ENCODE measurements around the gene PSMG2. TPM values are rescaled to one million over a fixed set of nuclear protein-coding genes. Genes with fewer than 3 reads are reported as not detected.
A peak's percentile ranks its signal among the peaks of the same experiment; 100 is the strongest.

PSMG2 gene
- total RNA-seq, 3 donors from 2014 or later, result 78.7 to 102 (median 83.4) TPM

DNA sequence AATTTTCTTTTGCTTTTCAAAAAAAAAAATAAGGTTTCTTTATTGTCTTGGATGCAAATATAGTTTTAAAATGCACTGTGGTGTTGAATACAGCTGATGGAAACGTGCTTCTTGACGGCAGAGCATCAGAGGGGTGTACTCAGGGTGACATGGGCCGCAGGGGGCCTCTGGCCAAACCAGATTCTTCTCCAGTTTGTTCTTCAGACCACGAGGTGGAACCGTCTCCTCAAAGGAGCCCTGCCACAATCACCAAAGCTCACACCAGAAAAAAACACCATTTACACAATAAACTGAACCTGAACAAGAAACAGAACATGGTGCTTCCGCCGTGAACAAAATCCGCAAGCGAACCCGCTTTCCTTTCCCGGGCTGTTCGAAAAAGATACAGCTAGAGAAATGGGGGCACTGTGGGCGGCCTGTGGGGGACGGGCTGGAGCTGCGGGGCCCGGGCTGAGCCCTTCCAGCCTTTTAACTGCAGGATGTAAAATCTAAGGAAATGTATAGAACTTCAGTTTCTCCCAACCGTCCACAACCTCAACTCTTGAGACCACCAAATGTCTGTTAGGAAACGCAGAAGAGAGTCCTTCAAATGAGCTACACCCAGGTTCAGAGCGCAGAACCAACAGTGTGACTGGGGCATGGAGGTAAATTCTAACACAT, 34.5 kb downstream of the PSMG2 start:
- no peaks in the 10 kb centered on the region for H3K9me3 ChIP-seq

DNA sequence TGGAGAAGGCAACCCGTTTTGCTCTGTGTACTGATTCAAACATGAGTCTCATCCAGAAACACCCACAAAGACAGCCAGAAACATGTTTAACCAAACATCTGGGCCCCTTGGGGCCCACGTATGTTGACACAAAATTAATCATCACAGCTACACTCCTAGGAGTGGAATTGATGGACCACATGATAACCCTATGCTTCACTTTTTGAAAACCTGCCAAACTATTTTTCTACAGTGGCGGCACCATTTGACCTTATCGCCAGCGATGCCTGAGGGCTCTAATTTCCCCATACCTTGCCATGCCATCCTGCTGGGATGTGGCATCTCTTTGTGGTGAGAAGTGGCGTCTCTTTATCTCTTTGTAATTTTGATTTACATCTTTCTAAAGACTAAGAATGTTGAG, 38.5 kb downstream of the PSMG2 start:
- Histone ChIP-seq H3K4me1 (no peaks in the 10 kb centered on the region), H3K27me3 (no peaks in the 10 kb centered on the region), H3K36me3 (no peaks in the 10 kb centered on the region), H3K4me3 (no peak overlapping the region), H3K27ac (no peak overlapping the region), H3K9me3 (no peaks in the 10 kb centered on the region)
- TF ChIP-seq POLR2A (IDR thresholded peaks at IDR 0.05) (no peak), POLR2AphosphoS5 (IDR thresholded peaks at IDR 0.05) (no peak)
- TF ChIP-seq, protein P1, sequence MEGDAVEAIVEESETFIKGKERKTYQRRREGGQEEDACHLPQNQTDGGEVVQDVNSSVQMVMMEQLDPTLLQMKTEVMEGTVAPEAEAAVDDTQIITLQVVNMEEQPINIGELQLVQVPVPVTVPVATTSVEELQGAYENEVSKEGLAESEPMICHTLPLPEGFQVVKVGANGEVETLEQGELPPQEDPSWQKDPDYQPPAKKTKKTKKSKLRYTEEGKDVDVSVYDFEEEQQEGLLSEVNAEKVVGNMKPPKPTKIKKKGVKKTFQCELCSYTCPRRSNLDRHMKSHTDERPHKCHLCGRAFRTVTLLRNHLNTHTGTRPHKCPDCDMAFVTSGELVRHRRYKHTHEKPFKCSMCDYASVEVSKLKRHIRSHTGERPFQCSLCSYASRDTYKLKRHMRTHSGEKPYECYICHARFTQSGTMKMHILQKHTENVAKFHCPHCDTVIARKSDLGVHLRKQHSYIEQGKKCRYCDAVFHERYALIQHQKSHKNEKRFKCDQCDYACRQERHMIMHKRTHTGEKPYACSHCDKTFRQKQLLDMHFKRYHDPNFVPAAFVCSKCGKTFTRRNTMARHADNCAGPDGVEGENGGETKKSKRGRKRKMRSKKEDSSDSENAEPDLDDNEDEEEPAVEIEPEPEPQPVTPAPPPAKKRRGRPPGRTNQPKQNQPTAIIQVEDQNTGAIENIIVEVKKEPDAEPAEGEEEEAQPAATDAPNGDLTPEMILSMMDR (IDR thresholded peaks at IDR 0.05), result no peak
- DNase-seq (ENCODE audit: low spot score in 2 of 2), result no peak
- intact Hi-C loops (cut with DNase I; ENCODE audit: low total_unique reads), result no loop called here

More for the DNA sequence above, 34.5 kb downstream of the PSMG2 start:
- no peak for DNase-seq (ENCODE audit: low spot score in 2 of 2)
- TF ChIP-seq POLR2AphosphoS5 (IDR thresholded peaks at IDR 0.05) (no peak), POLR2A (IDR thresholded peaks at IDR 0.05) (no peak)
- TF ChIP-seq, protein P1 (IDR thresholded peaks at IDR 0.05), result no peak
- H3K4me3 ChIP-seq, result no peak overlapping the region
- no peak overlapping the region for H3K27ac ChIP-seq
- H3K4me1 ChIP-seq, result no peaks in the 10 kb centered on the region
- no peaks in the 10 kb centered on the region for H3K27me3 ChIP-seq
- intact Hi-C loops (cut with DNase I; ENCODE audit: low total_unique reads), result no loop called here
- H3K36me3 ChIP-seq, result no peaks in the 10 kb centered on the region

DNA sequence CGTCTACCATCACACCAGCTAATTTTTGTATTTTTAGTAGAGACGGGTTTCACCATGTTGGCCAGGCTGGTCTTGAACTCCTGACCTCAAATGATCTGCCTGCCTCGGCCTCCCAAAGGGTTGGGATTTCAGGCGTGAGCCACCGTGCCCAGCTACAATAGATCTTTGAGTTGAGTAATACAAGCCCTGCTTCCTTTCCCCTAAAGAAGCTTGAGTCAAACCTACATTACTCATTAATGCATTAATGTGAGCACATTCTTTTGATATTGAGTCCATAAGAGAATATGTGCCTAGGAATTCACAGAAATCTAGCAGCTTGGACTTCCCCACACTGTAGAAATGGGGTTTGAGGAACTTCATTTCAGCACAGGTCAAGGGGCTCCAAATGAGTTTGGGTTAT, 39.6 kb downstream of the PSMG2 start:
- no peaks in the 10 kb centered on the region for H3K36me3 ChIP-seq
- no peaks in the 10 kb centered on the region for H3K27me3 ChIP-seq
- TF ChIP-seq POLR2AphosphoS5 (IDR thresholded peaks at IDR 0.05), result no peak
- TF ChIP-seq, protein P1 (IDR thresholded peaks at IDR 0.05), result no peak
- no peak for TF ChIP-seq POLR2A (IDR thresholded peaks at IDR 0.05)
- intact Hi-C loops (cut with DNase I; ENCODE audit: low total_unique reads), result no loop called here
- H3K9me3 ChIP-seq, result no peaks in the 10 kb centered on the region
- no peak overlapping the region for H3K4me3 ChIP-seq
- H3K4me1 ChIP-seq, result no peaks in the 10 kb centered on the region
- H3K27ac ChIP-seq, result no peak overlapping the region
- no peak for DNase-seq (ENCODE audit: low spot score in 2 of 2)

DNA sequence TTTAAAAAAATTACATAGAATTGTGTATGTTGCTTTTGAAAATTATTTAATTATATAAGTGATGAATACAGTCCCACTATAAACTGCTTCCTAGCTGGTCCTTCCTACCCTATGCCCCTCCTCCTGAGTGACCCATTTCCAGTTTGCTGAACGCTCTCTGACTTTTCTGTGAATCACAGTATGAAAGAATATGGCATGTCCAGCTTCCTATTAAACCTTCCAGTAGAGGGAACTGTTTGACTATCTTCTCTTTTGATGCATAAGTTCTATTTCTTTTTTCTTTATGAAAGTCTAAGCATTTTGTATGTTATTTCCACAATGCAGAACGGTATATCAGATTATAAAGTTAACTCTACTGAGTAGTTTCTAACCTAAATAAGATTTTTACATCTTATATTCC, 41.3 kb downstream of the PSMG2 start:
- DNase-seq (ENCODE audit: low spot score in 2 of 2), result no peak
- Histone ChIP-seq H3K4me1 (no peaks in the 10 kb centered on the region), H3K9me3 (no peaks in the 10 kb centered on the region), H3K4me3 (no peak overlapping the region), H3K27ac (no peak overlapping the region), H3K36me3 (no peaks in the 10 kb centered on the region), H3K27me3 (no peaks in the 10 kb centered on the region)
- intact Hi-C loops (cut with DNase I; ENCODE audit: low total_unique reads), result no loop called here
- TF ChIP-seq POLR2A (IDR thresholded peaks at IDR 0.05) (no peak), POLR2AphosphoS5 (IDR thresholded peaks at IDR 0.05) (no peak)
- TF ChIP-seq, protein P1 (IDR thresholded peaks at IDR 0.05), result peak in 2 of 3 donors; percentile 43

DNA sequence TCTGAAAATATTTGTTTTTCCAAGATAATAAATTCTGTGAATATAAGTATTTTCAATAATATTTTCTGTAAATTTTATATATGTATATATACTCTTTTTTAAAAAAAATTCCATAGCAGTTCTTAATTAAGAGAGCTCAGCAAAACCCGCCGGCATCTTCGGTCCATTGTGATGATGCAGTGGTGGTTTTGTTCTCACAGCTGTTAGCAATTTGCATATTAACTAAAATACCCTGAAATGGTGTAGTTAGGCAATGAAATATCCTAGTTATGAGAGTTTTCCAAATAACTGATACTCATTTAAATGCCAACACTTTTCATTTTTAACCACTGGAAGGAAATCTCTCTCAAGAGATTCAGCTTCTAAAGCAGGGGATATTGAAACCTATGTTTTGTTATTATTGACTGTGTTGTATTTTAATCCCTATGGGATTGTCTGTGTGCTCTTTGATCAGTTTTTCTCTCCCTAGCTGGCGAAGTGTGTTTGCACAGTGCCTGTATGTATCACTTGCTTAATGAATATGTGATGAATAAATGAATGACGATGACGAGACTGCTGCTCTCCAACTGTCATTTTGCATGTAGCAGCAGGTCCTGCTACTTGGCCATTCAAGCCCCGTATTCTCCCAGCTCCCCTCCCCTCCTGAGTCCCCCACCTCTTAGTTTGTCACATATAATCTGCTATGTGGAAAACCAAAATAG, 42.4 kb downstream of the PSMG2 start:
- intact Hi-C loops (cut with DNase I; ENCODE audit: low total_unique reads), result no loop called here
- Histone ChIP-seq H3K36me3 (no peaks in the 10 kb centered on the region), H3K4me3 (no peak overlapping the region), H3K9me3 (no peaks in the 10 kb centered on the region), H3K27ac (no peak overlapping the region), H3K4me1 (no peaks in the 10 kb centered on the region), H3K27me3 (no peaks in the 10 kb centered on the region)
- no peak for DNase-seq (ENCODE audit: low spot score in 2 of 2)
- TF ChIP-seq POLR2A (IDR thresholded peaks at IDR 0.05) (no peak), POLR2AphosphoS5 (IDR thresholded peaks at IDR 0.05) (no peak)
- TF ChIP-seq, protein P1 (IDR thresholded peaks at IDR 0.05), result no peak

Data from breast epithelium (tissue), 4 donors.